NOMO-1 treated with DMSO at 0.1 percent for 48 hours (cell line): ENCODE results near the gene TBRG1.

ENCODE experiments used
- DNase-seq: peaks from one replicate; lab custom pipeline; 2025; ENCODE audit not compliant: unreplicated experiment; lab: John Stamatoyannopoulos, UW

TBRG1 gene

GRCh38 chr11:124658501-124658900 lies 35.8 kb downstream of the TBRG1 start:
- no peak for DNase-seq

- no peak for DNase-seq
These were observed 36.3 kb downstream of the TBRG1 start for GRCh38 chr11:124658986-124659385.

GRCh38 chr11:124661553-124661952 lies 38.9 kb downstream of the TBRG1 start:
- DNase-seq = no peak

GRCh38 chr11:124662106-124662505 lies 39.4 kb downstream of the TBRG1 start:
- DNase-seq = no peak

- DNase-seq = no peak
These were observed 41.2 kb downstream of the TBRG1 start for GRCh38 chr11:124663861-124664260.

DNA sequence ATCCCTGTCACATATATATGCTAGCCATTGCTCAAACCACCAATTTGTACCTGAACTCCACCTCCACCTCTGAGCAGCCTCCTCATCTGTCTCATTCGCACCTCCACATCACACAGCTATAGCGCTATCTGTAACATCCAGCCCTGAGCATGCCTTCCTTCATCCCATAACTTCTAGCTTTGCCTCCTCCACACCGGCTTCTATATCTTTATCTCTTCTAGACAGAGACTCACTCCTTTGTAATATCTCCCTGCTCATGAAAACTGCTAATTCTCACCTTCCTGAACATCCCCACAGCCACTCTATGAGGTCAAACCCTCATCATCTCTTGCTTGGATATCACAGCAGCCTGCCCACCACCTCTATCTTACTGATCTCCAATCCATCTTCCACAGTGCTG lies 44.9 kb downstream of the TBRG1 start:
- DNase-seq = no peak

DNA sequence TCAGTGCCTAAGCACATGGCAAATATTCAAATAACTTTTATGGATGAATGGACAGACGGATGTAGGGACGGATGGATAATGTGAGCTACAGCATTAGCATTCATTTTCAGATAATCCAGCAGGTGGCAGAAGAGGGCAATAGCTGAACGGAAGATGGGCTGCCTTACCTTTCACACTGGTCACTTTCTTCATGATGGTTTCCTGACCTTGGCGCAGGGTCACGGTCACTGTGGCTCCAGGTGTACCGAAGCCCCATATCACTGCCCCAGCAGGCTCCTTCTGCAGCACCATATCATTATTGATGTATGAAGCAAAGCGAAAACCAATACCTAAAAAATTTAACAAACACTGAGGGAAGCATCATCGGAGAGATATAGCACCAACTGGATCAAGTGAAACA lies 46.5 kb downstream of the TBRG1 start:
- DNase-seq = peak; percentile 58

DNA sequence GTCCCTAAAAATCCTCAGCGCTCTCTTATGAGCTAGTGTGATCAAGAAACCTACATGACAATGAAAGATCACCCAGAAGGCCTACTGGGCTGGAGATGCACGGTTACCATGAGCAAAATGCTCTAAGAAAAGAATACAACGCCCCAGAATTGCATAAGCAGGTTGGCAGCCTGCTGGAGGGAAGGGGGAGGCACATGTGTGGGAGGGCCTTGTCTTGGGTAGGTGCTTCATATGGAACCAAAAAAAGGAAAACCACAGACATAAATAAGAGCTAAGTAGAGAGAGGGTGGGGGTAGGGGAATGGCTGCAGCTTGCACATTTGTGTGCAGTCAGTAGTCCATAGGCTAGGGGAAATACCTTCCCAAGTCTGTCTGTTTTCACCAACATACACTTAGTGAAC lies 48.1 kb downstream of the TBRG1 start:
- peak; percentile 95 for DNase-seq

DNA sequence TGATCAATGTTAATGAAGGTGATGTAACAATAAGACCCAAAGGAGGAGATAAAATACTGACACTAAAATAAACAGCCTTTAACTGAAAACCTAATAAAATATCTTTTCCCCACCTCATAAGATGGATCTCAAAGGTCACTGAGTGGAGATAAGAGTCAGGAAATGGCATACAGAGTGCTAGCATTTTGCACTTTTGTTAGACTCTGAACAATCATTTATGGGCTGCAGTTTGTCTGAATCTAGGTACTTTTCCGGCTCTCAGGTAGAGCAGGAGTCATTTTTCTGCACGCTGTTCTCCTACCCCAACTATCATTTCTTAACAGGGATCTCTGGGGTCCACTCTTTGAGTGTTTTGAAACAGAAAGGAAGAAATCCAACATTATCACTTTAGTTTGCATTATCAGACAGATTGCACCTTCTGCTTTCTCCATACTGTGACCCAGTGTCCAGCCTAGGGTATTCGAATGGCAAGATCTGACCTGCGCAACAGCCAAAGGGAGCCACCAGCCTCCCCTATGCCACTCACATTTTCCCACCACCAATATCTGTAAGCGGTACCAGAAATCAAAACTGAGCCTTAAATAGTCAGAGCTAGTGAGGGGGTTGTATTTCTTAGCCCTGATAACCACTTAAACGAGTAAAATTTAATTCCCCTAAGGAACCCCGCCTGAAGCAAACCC lies 50.0 kb downstream of the TBRG1 start:
- no peak for DNase-seq

DNA sequence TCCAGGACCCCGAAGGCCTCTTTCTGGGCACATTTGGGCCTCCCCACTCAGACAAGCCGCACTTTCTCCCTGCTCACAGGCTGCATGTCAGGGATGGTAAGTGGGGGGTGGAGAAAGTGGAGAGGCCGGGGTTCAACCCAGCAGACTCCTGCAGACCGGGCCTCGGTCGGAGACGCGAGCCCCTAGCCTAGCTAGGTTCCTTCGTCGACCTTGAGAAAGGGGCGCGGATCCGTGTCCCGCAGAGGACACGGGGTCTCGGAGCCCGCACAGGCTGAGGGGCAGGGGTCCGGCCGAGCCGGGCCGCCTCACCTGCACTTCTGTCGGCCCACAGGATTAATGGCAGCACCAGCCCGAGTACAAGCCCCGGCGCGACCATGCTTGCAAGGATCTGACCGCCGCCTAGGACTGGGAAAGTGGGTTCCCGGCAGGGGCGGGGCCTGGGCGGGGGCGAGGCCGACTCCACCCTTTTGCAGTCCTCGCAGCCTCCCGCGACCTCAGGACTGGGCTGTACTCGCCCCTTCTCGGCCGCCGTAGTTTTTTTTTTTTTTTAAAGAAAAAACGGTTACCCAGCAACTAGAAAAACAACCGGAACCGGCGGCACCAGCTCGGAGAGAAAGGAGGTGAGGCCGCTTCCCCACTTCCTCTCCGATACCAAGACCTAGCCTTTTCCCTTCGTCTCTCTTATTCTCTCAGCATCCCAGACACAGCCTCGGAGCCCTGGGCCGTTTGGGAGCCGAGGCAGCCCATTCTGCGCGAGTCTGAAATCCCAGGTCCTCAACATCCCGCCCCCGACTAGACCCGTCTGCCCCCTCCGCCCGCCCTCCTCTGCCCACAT lies 50.9 kb downstream of the TBRG1 start, which contains the start of the genes SIAE and SPA17:
Gene SIAE (minus strand): TSS at position 407 of the 835 bp plus-strand sequence. CDS start 31 bp downstream, at position 376.
Gene SPA17 (plus strand): TSS at position 572 of the 835 bp plus-strand sequence. CDS start 1,361 bp downstream, outside the sequence.
- DNase-seq = peak; percentile 93

- DNase-seq = no peak
These were observed 51.5 kb downstream of the TBRG1 start for GRCh38 chr11:124674168-124674517.

DNA sequence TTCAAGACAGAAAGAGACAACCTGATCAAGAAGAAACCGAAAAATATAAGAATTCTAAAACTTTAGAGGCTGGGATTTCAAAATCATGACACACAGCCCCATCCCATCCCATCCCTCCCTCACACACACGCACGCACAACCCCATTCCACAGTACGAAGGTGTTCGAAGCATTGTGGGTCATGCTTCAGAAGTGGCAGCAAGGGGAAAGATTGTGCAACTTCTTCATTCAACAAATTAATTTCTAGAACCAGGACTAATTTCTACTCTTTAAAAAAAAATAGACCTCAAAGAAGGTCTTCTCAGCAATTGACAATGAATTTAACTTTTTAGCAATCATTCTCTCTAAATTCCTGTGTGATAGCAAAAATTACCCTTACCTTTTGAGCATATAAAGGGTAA lies 51.9 kb downstream of the TBRG1 start:
- DNase-seq = no peak

- peak; percentile 51 for DNase-seq
These were observed 53.7 kb downstream of the TBRG1 start for GRCh38 chr11:124676386-124676785.

- no peak for DNase-seq
These were observed 55.8 kb downstream of the TBRG1 start for GRCh38 chr11:124678416-124678815.

- no peak for DNase-seq
These were observed 58.8 kb downstream of the TBRG1 start for GRCh38 chr11:124681421-124681820.

GRCh38 chr11:124682443-124682842 lies 59.8 kb downstream of the TBRG1 start:
- no peak for DNase-seq
